Erythroblast (primary cell): ENCODE data around the gene SFXN5.

ENCODE experiments used
- GATA1 ChIP-seq: IDR thresholded peaks from 2 replicates; pipeline ENCODE4 v1.6.1; 2011; ENCODE audit warnings: low read depth, mild to moderate bottlenecking, control low read depth, low read length, moderate library complexity
- POLR2A ChIP-seq: IDR thresholded peaks from 2 replicates; pipeline ENCODE4 v1.6.1; 2011; ENCODE audit warnings: mild to moderate bottlenecking, low read length

DNA sequence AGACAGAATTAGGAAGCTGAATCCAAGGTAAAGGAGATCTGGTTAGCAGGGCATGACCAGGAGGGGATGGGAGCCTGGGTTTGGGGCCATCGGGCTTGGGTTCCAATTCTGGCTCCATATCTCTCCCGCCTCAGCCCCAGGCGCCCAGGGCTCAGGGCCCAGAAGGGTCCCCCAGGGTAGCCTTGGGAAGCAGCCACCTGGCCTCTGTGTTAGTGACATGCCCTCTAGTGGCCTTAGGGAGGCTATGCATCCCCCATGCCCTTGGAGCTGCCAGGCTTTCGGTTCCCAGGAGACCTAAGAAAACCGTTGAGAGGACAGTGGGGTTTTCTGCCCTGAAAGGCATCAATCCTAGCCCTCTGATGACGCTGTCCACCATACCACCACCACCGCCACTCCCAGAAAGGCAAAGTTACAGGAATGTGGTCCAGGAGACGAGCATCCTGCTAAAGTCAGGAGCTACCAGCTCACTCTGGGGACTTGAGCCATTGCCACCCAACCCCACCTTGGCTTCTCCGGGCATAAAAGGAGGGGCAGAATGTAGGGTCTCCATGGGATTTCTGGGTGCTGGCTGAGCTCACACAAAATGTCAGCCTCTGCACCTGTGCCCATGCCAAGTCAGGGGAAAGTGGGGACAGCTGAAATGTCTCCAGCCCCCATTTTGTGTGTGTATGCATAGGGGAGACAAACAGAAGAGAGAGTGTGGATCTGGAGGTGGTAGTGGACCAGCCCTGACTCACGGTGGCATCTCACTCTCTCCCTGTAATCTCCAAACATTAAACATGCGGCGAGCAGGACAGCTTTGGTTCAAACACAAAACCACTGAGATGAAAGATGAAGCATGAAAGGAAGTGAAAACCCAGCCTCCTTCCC lies 97.7 kb downstream of the SFXN5 start:
- TF ChIP-seq POLR2A = no peak
- no peak for TF ChIP-seq GATA1
